Epithelial cell of esophagus (primary cell): ENCODE measurements around the gene RAMAC.
"Not testable (repeated sequence)": the region's sequence is repeated elsewhere in the genome, so short reads cannot be mapped to it uniquely, and the experiment has no call there.

Experiments used
- DNase-seq: peaks from one replicate; pipeline ENCODE4 v3.0.0; 2010; ENCODE audit warnings: low read depth
- H3K4me3 ChIP-seq: 2 replicates; pipeline ENCODE4 v1.5.1; 2011; ENCODE audit warnings: mild to moderate bottlenecking, low read length, control low read depth
- CTCF ChIP-seq: IDR thresholded peaks from 2 replicates; pipeline ENCODE4 v1.5.1; 2011; ENCODE audit warnings: low read depth, mild to moderate bottlenecking, low read length, control low read depth, inconsistent platforms; ENCODE audit not compliant: insufficient read depth; ENCODE audit errors: missing control alignments

Gene RAMAC

GRCh38 chr15:82985688-82986441 is at the start of gene RAMAC:
RAMAC (plus strand) TSS chr15:82986210; CDS start chr15:82989019, 2,809 bp downstream.
- DNase-seq: peak; percentile 97
- no peak for TF ChIP-seq CTCF
- peak within 1 kb of the TSS; percentile 99 for H3K4me3 ChIP-seq

GRCh38 chr15:82936966-82937711 is 48.9 kb upstream of the RAMAC start:
- TF ChIP-seq CTCF: no peak
- H3K4me3 ChIP-seq: no peak overlapping the region
- peak; percentile 98 for DNase-seq

GRCh38 chr15:82937712-82938058 is 48.3 kb upstream of the RAMAC start:
- DNase-seq: no peak
- no peak for TF ChIP-seq CTCF
- no peak overlapping the region for H3K4me3 ChIP-seq

GRCh38 chr15:82939678-82940077 is 46.3 kb upstream of the RAMAC start:
- H3K4me3 ChIP-seq, DNase-seq: not testable (repeated sequence)

- DNase-seq: peak; percentile 100
- TF ChIP-seq CTCF: no peak
- no peak overlapping the region for H3K4me3 ChIP-seq
Measured at GRCh38 chr15:82942691-82943090, 43.3 kb upstream of the RAMAC start.

GRCh38 chr15:82943176-82943575 is 42.8 kb upstream of the RAMAC start:
- peak; percentile 53 for DNase-seq
- no peak for TF ChIP-seq CTCF
- H3K4me3 ChIP-seq: no peak overlapping the region

- no peak overlapping the region for H3K4me3 ChIP-seq
- no peak for DNase-seq
- TF ChIP-seq CTCF: no peak
Measured at GRCh38 chr15:82944056-82944455, 42.0 kb upstream of the RAMAC start.
